Muscle of arm (tissue), 12 donors: ENCODE data around the gene ABCA6. TPM values are rescaled to one million over a fixed set of nuclear protein-coding genes. Genes with fewer than 3 reads are reported as not detected.

Experiments
- DNase-seq: peaks from one replicate; pipeline ENCODE4 v3.0.0-alpha.2; 2013
- polyA plus RNA-seq, 12 donors: library from polyadenylated mRNA; unstranded; fragments of 120-200 nt; gene quantifications; one replicate each; pipeline ENCODE4 v1.2.1, GENCODE V29; 2013; ENCODE audit not compliant: insufficient read length in 12 of 12

The ABCA6 gene
- polyA plus RNA-seq, 12 donors, result 8.6 to 22.1 (median 12.5) TPM; not detected in 1

GRCh38 chr17:69048634-69049033 lies 93.1 kb downstream of the ABCA6 start:
- no peak for DNase-seq

GRCh38 chr17:69047368-69048263 lies 94.1 kb downstream of the ABCA6 start:
- DNase-seq, result no peak

DNA sequence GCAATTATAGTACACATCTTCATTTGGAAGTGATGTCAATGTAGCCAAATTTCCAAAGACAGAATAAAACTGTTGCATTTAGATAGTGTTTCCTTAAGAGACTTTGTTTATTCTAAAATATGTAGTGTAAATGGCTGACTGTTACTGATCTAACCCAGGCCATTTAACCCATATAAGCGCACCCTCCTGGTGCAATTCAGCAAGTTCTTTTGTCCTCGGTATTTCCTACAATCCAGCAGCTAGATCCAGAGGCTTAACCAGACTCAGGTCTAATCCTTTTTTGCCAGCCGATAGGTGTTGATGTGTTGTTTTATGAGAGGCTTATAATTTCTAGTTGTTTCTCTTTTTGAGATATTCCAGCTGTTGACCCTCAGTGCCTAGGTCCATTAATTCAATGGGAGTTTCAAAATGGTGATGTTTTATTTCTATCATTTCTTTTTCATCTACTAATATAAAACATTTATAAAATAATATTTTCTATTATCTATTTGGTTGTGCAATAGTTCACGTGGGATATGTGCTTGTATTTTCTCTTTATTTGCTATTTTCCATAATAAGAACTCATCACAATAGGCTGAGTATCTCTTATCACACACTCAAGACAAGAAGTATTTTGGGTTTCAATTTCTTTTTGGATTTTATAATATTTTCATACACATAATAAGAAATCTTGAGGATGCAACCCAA lies 95.4 kb downstream of the ABCA6 start:
- no peak for DNase-seq

DNA sequence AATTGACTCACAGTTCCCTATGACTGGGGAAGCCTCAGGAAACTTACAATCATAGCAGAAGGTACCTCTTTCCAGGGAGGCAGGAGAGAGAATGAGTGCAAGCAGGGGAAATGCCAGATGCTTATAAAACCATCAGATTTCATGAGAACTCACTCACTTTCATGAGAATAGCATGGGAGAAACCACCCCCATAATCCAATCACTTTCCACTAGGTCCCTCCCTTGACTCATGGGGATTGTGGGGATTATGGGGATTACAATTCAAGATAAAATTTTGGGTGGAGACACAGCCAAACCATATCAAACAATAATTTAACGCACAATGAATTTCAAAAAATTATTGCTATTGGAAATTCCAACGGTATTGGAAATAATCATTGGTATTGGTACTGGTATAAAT lies 96.0 kb downstream of the ABCA6 start:
- no peak for DNase-seq

DNA sequence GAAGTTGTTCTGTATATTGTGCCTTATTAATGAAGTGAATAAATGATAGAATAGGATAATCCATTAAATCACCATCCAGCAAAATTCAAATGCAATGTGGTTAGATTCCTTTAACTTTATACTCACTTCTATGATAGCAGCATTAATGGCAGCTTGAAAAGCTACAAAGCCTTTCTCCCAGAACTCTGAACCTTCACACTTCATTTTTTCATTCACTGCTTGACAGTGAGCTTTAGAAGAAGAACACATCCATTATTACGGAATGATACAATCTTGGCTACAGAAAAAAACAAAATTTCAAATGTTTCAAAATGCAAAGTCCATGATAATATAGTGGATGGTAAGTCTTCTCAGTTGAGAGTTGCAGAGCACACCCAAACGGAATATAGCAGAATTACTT lies 97.3 kb downstream of the ABCA6 start:
- no peak for DNase-seq

- no peak for DNase-seq
These were observed 98.5 kb downstream of the ABCA6 start for GRCh38 chr17:69043098-69043734.

DNA sequence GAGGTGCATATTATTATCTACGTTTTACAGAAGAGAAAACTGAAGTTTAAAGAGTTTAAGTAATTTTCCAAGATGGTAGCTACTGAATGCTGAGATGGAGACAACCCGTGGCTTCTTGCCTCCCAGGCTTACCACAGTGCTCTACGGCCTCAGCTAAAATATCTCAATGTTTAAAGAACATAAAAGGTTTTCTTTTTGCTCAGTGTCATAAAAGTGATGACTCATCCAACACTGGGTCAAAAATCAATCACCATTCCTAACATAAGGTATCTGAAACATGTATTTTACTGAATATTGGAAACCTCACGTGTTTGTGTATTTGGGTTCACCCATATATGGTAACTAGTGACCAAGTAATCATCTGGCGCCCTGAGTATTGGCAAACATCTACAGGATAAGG lies 99.4 kb downstream of the ABCA6 start:
- no peak for DNase-seq

DNA sequence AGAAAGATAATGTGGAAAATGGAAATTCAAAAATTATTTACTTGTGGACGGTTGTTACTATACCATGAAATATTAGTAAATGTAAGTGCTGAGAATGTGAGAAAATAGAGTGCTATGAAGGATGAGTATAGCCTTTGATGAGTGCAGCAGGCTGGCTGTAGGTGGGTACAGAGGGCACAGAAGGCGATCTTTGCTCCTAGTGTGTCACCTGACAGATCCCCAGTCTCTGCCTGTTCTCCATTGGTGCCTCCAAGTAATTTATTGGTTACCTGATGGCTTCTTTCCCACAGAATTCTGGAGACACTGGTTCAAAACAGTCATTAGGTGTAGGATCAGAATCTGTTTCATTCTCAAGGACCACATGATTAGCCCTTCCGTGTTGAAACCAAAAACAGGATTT lies 109.9 kb downstream of the ABCA6 start:
- no peak for DNase-seq

DNA sequence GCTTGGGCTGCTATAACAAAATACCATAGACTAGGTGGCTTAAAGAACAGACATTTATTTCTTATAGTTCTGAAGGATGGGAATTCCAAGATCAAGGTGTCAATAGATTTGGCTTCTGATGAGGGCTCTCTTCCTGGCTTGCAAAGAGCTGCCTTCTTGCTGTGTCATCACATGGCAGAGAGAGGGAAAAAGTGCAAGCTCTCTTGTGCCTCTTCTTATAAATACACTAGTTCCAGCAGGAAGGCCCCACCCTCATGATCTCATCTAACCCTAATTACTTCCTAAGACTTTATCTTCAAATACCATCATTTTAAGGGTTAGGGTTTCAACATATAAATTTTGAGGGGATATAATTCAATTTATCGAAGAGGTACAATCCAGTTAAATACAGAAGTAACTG lies 111.5 kb downstream of the ABCA6 start:
- no peak for DNase-seq

Other genes with a start within 250 kb of the ABCA6 start
- gene ABCA8, start 186.5 kb downstream of the ABCA6 start, polyA plus RNA-seq, result 10 to 100 TPM in 11 of 12 donors, not detected in 1; 23.1 to 82.9 (median 39.1) TPM
- gene ABCA9, start 81.0 kb downstream of the ABCA6 start, polyA plus RNA-seq, result 10 to 100 TPM in 10 of 12 donors, 1 to 10 TPM in 1, not detected in 1; 9.7 to 36.1 (median 14.9) TPM
- 10 to 100 TPM in 6 of 12 donors, 1 to 10 TPM in 5, not detected in 1; 4.2 to 28.2 (median 12.8) TPM for gene ABCA10, start 86.9 kb upstream of the ABCA6 start, polyA plus RNA-seq
- 10 to 100 TPM in 11 of 12 donors, not detected in 1; 12.6 to 34.9 (median 24.4) TPM for gene ABCA5, start 185.2 kb upstream of the ABCA6 start, polyA plus RNA-seq